GM18502 (cell line): Measurements from ENCODE around the gene HRH4.

Source experiments
- ATAC-seq: cut with Tn5 transposase; IDR thresholded peaks from one replicate; pipeline ENCODE4 v1.9.1; 2021; ENCODE audit warnings: mild to moderate bottlenecking; ENCODE audit not compliant: unreplicated experiment, poor library complexity

HRH4 gene

DNA sequence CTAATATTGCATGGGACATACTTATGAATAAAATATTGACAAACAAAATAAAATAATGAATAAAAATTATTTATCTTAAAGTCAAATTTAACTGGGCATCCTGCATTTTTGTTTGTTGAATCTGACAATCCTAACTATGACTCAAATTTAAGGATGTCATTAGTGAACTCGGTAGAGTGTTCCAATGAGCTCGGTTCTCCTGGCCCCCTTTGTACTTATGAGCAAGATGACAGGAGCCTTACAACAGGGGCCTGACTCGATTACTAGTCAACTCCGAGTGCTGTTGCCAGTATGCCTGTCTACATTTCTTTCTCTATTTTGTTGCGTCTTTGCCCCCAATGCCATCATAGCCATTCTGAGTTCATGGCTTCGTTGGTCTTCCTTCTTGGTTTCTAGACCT, 40.3 kb downstream of the HRH4 start:
- ATAC-seq, result no peak

DNA sequence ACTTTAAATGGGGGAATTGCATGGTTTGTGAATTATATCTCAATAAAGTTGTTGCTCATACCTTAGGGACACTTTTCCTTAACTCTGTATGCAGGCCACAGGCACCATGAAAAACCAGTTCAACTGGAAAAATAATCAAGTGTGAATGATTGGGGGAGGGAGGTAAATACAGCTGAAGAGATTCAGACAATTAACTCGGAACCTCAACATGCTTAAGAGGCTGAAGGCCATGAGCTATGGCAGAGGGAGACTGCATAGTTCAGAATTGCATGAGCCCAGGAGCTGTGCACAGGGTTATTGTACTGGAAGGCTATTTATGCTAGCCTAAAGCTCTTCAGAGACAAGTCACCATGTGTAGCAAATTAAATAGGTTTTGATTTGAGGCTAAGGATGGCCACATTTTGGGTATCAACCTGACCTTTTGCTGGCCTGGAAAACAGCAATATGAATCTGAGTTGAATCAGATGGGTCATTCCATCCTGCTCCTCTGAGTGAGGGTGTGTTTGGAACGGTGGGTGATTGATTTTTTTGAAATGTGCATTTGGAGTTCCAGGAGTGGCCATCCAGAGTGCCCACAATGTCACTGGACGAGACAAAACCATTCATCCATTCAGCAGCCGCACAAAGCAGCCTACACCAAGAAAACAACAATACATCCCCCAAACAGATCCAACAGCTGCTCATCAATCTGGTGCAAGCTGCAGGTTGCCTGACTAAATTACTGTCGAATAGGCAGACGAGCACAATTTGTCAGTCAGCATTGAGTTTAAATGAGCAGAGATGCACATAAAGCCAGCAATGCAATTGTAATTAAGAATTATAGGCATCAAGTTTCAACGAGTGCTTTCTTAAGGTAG, 42.5 kb downstream of the HRH4 start:
- no peak for ATAC-seq

- ATAC-seq, result no peak
Observed at GRCh38 chr18:24504401-24504800, 44.0 kb downstream of the HRH4 start.

- no peak for ATAC-seq
Observed at GRCh38 chr18:24506175-24506574, 45.7 kb downstream of the HRH4 start.

- no peak for ATAC-seq
Observed at GRCh38 chr18:24509435-24509834, 49.0 kb downstream of the HRH4 start.

- peak; percentile 86 for ATAC-seq
Observed at GRCh38 chr18:24514439-24514838, 54.0 kb downstream of the HRH4 start.

DNA sequence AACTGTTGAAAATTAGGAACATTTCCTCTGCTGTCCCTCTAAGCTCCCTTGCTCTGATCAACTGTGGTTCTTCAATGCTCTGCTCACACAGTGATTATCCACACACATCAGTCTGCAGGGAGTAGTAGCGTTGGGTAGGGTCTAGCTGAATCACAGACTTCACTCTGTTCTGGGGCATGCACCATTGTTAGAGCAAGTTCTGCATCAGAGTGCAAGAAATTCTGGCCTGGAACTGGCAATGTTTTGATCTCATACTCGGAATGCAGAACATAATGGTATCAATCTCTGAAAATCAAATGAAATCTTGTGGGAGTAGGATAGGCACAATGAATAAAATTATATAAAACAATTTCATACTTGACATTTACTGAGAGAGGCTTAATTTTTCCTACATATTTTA, 55.3 kb downstream of the HRH4 start:
- ATAC-seq, result no peak

DNA sequence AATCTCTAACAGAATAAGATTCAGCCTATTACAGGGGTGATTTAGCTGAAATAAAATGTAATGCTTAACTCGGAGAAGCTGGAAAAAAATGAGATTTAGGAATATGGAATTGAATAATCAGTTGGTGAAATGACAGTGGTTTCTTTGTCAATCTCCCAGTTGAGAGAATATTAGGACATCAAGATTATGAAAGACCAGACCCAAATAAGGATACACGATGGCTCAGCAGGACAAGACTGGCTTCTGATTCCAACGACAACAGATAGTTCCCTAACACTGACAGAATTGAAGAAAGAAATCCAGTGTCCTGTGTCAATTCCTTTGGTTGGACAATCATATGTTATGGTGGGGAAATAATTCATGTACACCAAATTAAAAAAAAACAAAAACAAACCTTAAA, 55.8 kb downstream of the HRH4 start:
- no peak for ATAC-seq

DNA sequence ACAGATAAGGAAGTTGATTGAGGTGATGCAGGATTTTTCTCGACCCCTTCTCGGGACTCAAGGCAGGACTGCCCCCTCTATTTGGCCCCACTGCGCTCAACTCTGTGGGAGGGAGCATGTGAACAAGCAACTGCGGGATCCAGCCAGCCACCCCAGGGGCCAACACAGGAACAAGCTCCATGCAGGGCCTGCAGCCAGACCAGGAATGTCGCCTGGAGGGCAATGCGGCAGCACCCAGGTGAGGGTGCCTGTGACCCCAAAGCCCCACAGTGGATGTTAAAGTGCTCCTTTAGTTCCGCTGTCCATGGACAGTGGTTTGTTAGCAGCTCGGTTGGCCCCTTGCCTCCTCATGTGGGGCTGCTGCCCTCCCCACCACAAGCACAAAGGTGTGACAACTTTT, 57.1 kb downstream of the HRH4 start:
- no peak for ATAC-seq

- no peak for ATAC-seq
Observed at GRCh38 chr18:24518596-24518995, 58.2 kb downstream of the HRH4 start.
